HCT116 (cell line): ENCODE results near the gene KCNN3. TPM values are rescaled to one million over a fixed set of nuclear protein-coding genes. Genes with fewer than 3 reads are reported as not detected.

ENCODE experiments used
- ATAC-seq: fragments of 200-7000 bp; cut with Tn5 transposase; 2 replicates; pipeline ENCODE4 v1.9.1; 2020; ENCODE audit warnings: mild to moderate bottlenecking, moderate library complexity
- BruUV-seq: library from RNA; stranded (reverse); fragments of 400-500 nt; replicated peaks from 2 replicates; lab custom pipeline; 2021; lab: Mats Ljungman, UMichigan
- CTCF ChIA-PET: fragments of 300-600 bp; sonication (Branson Sonifier 250); formaldehyde crosslinking; loops from one replicate; lab custom pipeline; 2021; ENCODE audit warnings: antibody characterized with exemption; lab: Charles Lee
- POLR2A ChIA-PET: fragments of 300-600, 350-600 bp; sonication (Branson Sonifier 250); formaldehyde crosslinking; loops from one replicate; lab custom pipeline; 2021; ENCODE audit warnings: antibody characterized with exemption; lab: Charles Lee
- RAD21 ChIA-PET, 2 experiments: fragments of 300-600 bp; sonication (Branson Sonifier 250); formaldehyde crosslinking; loops; one replicate each; lab custom pipeline; 2023; ENCODE audit warnings: low total read pairs in 2 of 2; ENCODE audit not compliant: uncharacterized antibody in 2 of 2, unreplicated experiment in 2 of 2, low non-redundant PET in 1 of 2; lab: Charles Lee
- DNase-seq: peaks from one replicate; pipeline ENCODE4 v3.0.0-alpha.2; 2010; ENCODE audit warnings: low read depth, low spot score
- H2AFZ ChIP-seq: fragments of 200-600 bp; shearing (Covaris generic), sonication (generic); 2 replicates; pipeline ENCODE4 v1.6.1; 2017; ENCODE audit warnings: low read depth, mixed run types, mixed read lengths, antibody characterized with exemption, low read length; ENCODE audit not compliant: poor library complexity, severe bottlenecking
- H3K27ac ChIP-seq: 2 replicates; pipeline ENCODE4 v1.5.1; 2012; ENCODE audit warnings: low read depth, low read length
- H3K27me3 ChIP-seq: fragments of 200-600 bp; sonication (generic); 2 replicates; pipeline ENCODE4 v1.6.1; 2016; ENCODE audit warnings: mixed run types, low read length, mixed read lengths; ENCODE audit not compliant: insufficient read depth
- H3K36me3 ChIP-seq, 2 experiments: fragments of 200-500 bp in 1 of 2; fragments of 200-600 bp in 1 of 2; sonication (Bioruptor generic) in 1 of 2; sonication (generic) in 1 of 2; 2 replicates each; pipeline versions ENCODE4 v1.5.1 to v1.6.1; 2014 to 2016; ENCODE audit warnings: low read length in 2 of 2, inconsistent platforms in 1 of 2, mixed read lengths in 1 of 2, mixed run types in 1 of 2; ENCODE audit not compliant: insufficient read depth in 2 of 2, control insufficient read depth in 1 of 2
- H3K4me1 ChIP-seq, 2 experiments: fragments of 200-600 bp in 1 of 2; sonication (generic) in 1 of 2; 2 replicates each; pipeline versions ENCODE4 v1.5.1 to v1.6.1; 2012 to 2017; ENCODE audit warnings: low read length in 2 of 2, inconsistent platforms in 1 of 2, mild to moderate bottlenecking in 1 of 2, mixed read lengths in 1 of 2, mixed run types in 1 of 2, moderate library complexity in 1 of 2; ENCODE audit not compliant: insufficient read depth in 2 of 2, control insufficient read depth in 1 of 2
- H3K4me2 ChIP-seq: fragments of 200-600 bp; sonication (generic); 2 replicates; pipeline ENCODE4 v1.6.1; 2017; ENCODE audit warnings: mixed run types, low read length, mixed read lengths
- H3K4me3 ChIP-seq, 2 experiments: fragments of 200-600 bp in 1 of 2; sonication (generic) in 1 of 2; replicated peaks in 1 of 2; 2 replicates each; pipeline ENCODE4 v1.5.1; 2011 to 2016; ENCODE audit warnings: low read length in 2 of 2, control low read depth in 1 of 2, low read depth in 1 of 2, mild to moderate bottlenecking in 1 of 2, mixed read lengths in 1 of 2, mixed run types in 1 of 2
- H3K79me2 ChIP-seq: fragments of 200-600 bp; sonication (generic); 2 replicates; pipeline ENCODE4 v1.6.1; 2017; ENCODE audit warnings: mild to moderate bottlenecking, mixed run types, low read length, moderate library complexity, mixed read lengths; ENCODE audit not compliant: insufficient read depth
- H3K9ac ChIP-seq: fragments of 200-600 bp; sonication (generic); 2 replicates; pipeline ENCODE4 v1.6.1; 2016; ENCODE audit warnings: low read length, mixed read lengths
- H3K9me2 ChIP-seq: fragments of 200-600 bp; sonication (generic), shearing (Covaris generic); 2 replicates; pipeline ENCODE4 v1.6.1; 2017; ENCODE audit warnings: mixed run types, mild to moderate bottlenecking, moderate library complexity; ENCODE audit not compliant: insufficient read depth
- H3K9me3 ChIP-seq, 2 experiments: fragments of 200-500 bp in 1 of 2; fragments of 200-600 bp in 1 of 2; sonication (Bioruptor generic) in 1 of 2; sonication (generic) in 1 of 2; 2 replicates each; pipeline ENCODE4 v1.6.1; 2014 to 2017; ENCODE audit warnings: low read length in 2 of 2, mixed read lengths in 2 of 2, inconsistent platforms in 1 of 2, low read depth in 1 of 2, mild to moderate bottlenecking in 1 of 2, mixed run types in 1 of 2, moderate library complexity in 1 of 2; ENCODE audit not compliant: control insufficient read depth in 1 of 2, insufficient read depth in 1 of 2
- H4K20me1 ChIP-seq: fragments of 200-600 bp; sonication (generic), shearing (Covaris generic); 2 replicates; pipeline ENCODE4 v1.6.1; 2017; ENCODE audit warnings: mixed run types, mild to moderate bottlenecking, moderate library complexity; ENCODE audit not compliant: insufficient read depth
- ATF3 ChIP-seq: IDR thresholded peaks from 2 replicates; pipeline ENCODE4 v1.6.1; 2012
- CBX3 ChIP-seq: IDR thresholded peaks from 2 replicates; pipeline ENCODE4 v1.6.1; 2012; ENCODE audit warnings: low read depth
- CEBPB ChIP-seq: IDR thresholded peaks from 2 replicates; pipeline ENCODE4 v1.6.1; 2012; ENCODE audit warnings: low read depth
- CTCF ChIP-seq, 3 experiments: fragments of 200-600 bp in 1 of 3; sonication (generic) in 1 of 3; IDR thresholded peaks in 2 of 3; conservative IDR thresholded peaks in 1 of 3; 2 replicates each; pipeline ENCODE4 v1.5.1; 2012 to 2017; ENCODE audit warnings: low read depth in 2 of 3, low read length in 2 of 3, antibody characterized with exemption in 1 of 3, borderline replicate concordance in 1 of 3, control low read depth in 1 of 3, mild to moderate bottlenecking in 1 of 3, mixed read lengths in 1 of 3, mixed run types in 1 of 3, moderate library complexity in 1 of 3; ENCODE audit not compliant: insufficient read depth in 1 of 3
- EGR1 ChIP-seq: IDR thresholded peaks from 2 replicates; pipeline ENCODE4 v1.6.1; 2012; ENCODE audit warnings: low read depth
- ELF1 ChIP-seq: IDR thresholded peaks from 2 replicates; pipeline ENCODE4 v1.6.1; 2012; ENCODE audit warnings: low read depth, borderline replicate concordance
- EZH2phosphoT487 ChIP-seq: fragments of 200-600 bp; IDR thresholded peaks from 2 replicates; pipeline ENCODE4 v1.6.1; 2018; ENCODE audit warnings: antibody characterized with exemption, borderline replicate concordance
- FOSL1 ChIP-seq: IDR thresholded peaks from 2 replicates; pipeline ENCODE4 v1.6.1; 2012; ENCODE audit warnings: low read depth
- JUND ChIP-seq: IDR thresholded peaks from 2 replicates; pipeline ENCODE4 v1.6.1; 2012
- MAX ChIP-seq: IDR thresholded peaks from 2 replicates; pipeline ENCODE4 v1.6.1; 2012
- POLR2A ChIP-seq: IDR thresholded peaks from 2 replicates; pipeline ENCODE4 v1.7.0; 2011; ENCODE audit warnings: borderline replicate concordance; ENCODE audit not compliant: insufficient read depth, insufficient read length; ENCODE audit errors: extremely low read depth
- POLR2AphosphoS5 ChIP-seq: IDR thresholded peaks from 2 replicates; pipeline ENCODE4 v1.6.1; 2011; ENCODE audit warnings: mild to moderate bottlenecking, low read depth, low read length, moderate library complexity
- RAD21 ChIP-seq: IDR thresholded peaks from 2 replicates; pipeline ENCODE4 v1.6.1; 2012; ENCODE audit warnings: low read depth, mild to moderate bottlenecking
- SIN3A ChIP-seq: IDR thresholded peaks from 2 replicates; pipeline ENCODE4 v1.6.1; 2012; ENCODE audit warnings: low read depth
- TCF7L2 ChIP-seq: IDR thresholded peaks from 2 replicates; pipeline ENCODE4 v1.7.0; 2011; ENCODE audit warnings: borderline replicate concordance, inconsistent platforms; ENCODE audit not compliant: insufficient read depth, insufficient read length; ENCODE audit errors: extremely low read depth
- YY1 ChIP-seq: IDR thresholded peaks from 2 replicates; pipeline ENCODE4 v1.6.1; 2011; ENCODE audit warnings: low read length, low read depth, moderate library complexity, mild to moderate bottlenecking; ENCODE audit not compliant: insufficient replicate concordance; ENCODE audit errors: extremely low read depth
- ZFX ChIP-seq: fragments of 450-650 bp; IDR thresholded peaks from 2 replicates; pipeline ENCODE4 v1.6.1; 2017
- intact Hi-C: fragments of 100-400 bp; cut with micrococcal nuclease; formaldehyde crosslinking; loops from 2 replicates; pipeline ENCODE4 v1.10.0; 2022
- total RNA-seq: library from RNA; stranded (reverse); gene quantifications from one replicate; pipeline ENCODE4 v1.2.1, GENCODE V29; 2021; ENCODE audit not compliant: unreplicated experiment
- TF ChIP-seq, protein P1 (sequence below): IDR thresholded peaks from 2 replicates; pipeline ENCODE4 v1.6.1; 2011; ENCODE audit warnings: mild to moderate bottlenecking, low read length, moderate library complexity; ENCODE audit not compliant: insufficient replicate concordance; ENCODE audit errors: extremely low read depth

Gene KCNN3
- total RNA-seq, 1 experiment from 2014 or later, result 1.1 TPM

- no peak for TF ChIP-seq EZH2phosphoT487
- TF ChIP-seq, protein P1, sequence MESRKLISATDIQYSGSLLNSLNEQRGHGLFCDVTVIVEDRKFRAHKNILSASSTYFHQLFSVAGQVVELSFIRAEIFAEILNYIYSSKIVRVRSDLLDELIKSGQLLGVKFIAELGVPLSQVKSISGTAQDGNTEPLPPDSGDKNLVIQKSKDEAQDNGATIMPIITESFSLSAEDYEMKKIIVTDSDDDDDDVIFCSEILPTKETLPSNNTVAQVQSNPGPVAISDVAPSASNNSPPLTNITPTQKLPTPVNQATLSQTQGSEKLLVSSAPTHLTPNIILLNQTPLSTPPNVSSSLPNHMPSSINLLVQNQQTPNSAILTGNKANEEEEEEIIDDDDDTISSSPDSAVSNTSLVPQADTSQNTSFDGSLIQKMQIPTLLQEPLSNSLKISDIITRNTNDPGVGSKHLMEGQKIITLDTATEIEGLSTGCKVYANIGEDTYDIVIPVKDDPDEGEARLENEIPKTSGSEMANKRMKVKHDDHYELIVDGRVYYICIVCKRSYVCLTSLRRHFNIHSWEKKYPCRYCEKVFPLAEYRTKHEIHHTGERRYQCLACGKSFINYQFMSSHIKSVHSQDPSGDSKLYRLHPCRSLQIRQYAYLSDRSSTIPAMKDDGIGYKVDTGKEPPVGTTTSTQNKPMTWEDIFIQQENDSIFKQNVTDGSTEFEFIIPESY, result no peak
Measured at GRCh38 chr1:154813846-154814505, 56.1 kb downstream of the KCNN3 start (continued).

- H3K27me3 ChIP-seq, result no peaks in the 10 kb centered on the region
- BruUV-seq, result no TSS peak
- no peaks in the 10 kb centered on the region for H3K9me2 ChIP-seq
- intact Hi-C loops, result no loop called here
- no peak for ATAC-seq
- H3K27ac ChIP-seq, result no peak overlapping the region
- no peak overlapping the region for H2AFZ ChIP-seq
- H3K4me2 ChIP-seq, result no peak overlapping the region
- no peak overlapping the region for H3K4me3 ChIP-seq
- no peaks in the 10 kb centered on the region for H4K20me1 ChIP-seq
- ChIA-PET CTCF (no interaction called here), RAD21 (interaction anchor here in 1 of 2 experiments (0.7 kb wide), 1 partner anchor 12 kb away, joined by 5 read pairs; no protein-coding TSS in a partner anchor), POLR2A (interaction anchor here (0.6 kb wide), 1 partner anchor 22 kb away, joined by 3 read pairs; no protein-coding TSS in a partner anchor)
- peaks cover 19 to 26% of the 10 kb centered on the region in 2 experiments; a peak in 3 of 4 replicates for H3K4me1 ChIP-seq
- H3K36me3 ChIP-seq, result no peaks in the 10 kb centered on the region
- no peaks in the 10 kb centered on the region for H3K9me3 ChIP-seq
- H3K79me2 ChIP-seq, result no peaks in the 10 kb centered on the region
- H3K9ac ChIP-seq, result no peak overlapping the region
- no peak for DNase-seq
- TF ChIP-seq RAD21, result no peak
- TF ChIP-seq YY1, result no peak
- no peak for TF ChIP-seq TCF7L2
- no peak for TF ChIP-seq SIN3A
- no peak for TF ChIP-seq FOSL1
- TF ChIP-seq CBX3, result no peak
- TF ChIP-seq MAX, result no peak
- TF ChIP-seq JUND, result no peak
- TF ChIP-seq EGR1, result no peak
- no peak for TF ChIP-seq POLR2A
- TF ChIP-seq POLR2AphosphoS5, result no peak
- TF ChIP-seq, protein P1, result no peak
- TF ChIP-seq CEBPB, result no peak
- no peak for TF ChIP-seq ZFX
- no peak for TF ChIP-seq ELF1
- TF ChIP-seq ATF3, result no peak
- TF ChIP-seq CTCF (IDR thresholded peaks at IDR 0.05 in 2 of 3, conservative IDR thresholded peaks at IDR 0.05 in 1 of 3; ENCODE audit: borderline replicate concordance in 1 of 3, insufficient read depth in 1 of 3, low read depth in 2 of 3, low read length in 2 of 3), result no peak
Measured at GRCh38 chr1:154813300-154813816, 56.7 kb downstream of the KCNN3 start.
